Kidney glomerular epithelial cell (primary cell): ENCODE measurements around the gene IQGAP2.
"Not testable (repeated sequence)": the region's sequence is repeated elsewhere in the genome, so short reads cannot be mapped to it uniquely, and the experiment has no call there.

ENCODE experiments used
- DNase-seq: peaks from one replicate; lab custom pipeline; 2025; lab: John Stamatoyannopoulos, UW

Gene IQGAP2

GRCh38 chr5:76402886-76403765, at the start of gene IQGAP2:
Gene IQGAP2, plus strand, starts transcription at chr5:76403285. Its CDS starts 261 bp downstream, at chr5:76403546.
- DNase-seq = no peak

GRCh38 chr5:76356887-76357286, 46.2 kb upstream of the IQGAP2 start:
- no peak for DNase-seq

GRCh38 chr5:76363352-76364225, 39.5 kb upstream of the IQGAP2 start:
- DNase-seq = no peak

- no peak for DNase-seq
These were observed 38.9 kb upstream of the IQGAP2 start for GRCh38 chr5:76364226-76364589.

- no peak for DNase-seq
These were observed 37.5 kb upstream of the IQGAP2 start for GRCh38 chr5:76365561-76365960.

- no peak for DNase-seq
These were observed 36.5 kb upstream of the IQGAP2 start for GRCh38 chr5:76366596-76366995.

- DNase-seq = no peak
These were observed 35.3 kb upstream of the IQGAP2 start for GRCh38 chr5:76367623-76368371.

GRCh38 chr5:76368941-76369340, 34.1 kb upstream of the IQGAP2 start:
- no peak for DNase-seq

- not testable (repeated sequence) for DNase-seq
These were observed 33.4 kb upstream of the IQGAP2 start for GRCh38 chr5:76369668-76370067.

- DNase-seq = no peak
These were observed 31.1 kb upstream of the IQGAP2 start for GRCh38 chr5:76371960-76372322.

GRCh38 chr5:76372323-76373054, 30.6 kb upstream of the IQGAP2 start:
- DNase-seq = peak; percentile 92

- DNase-seq = no peak
These were observed 26.8 kb upstream of the IQGAP2 start for GRCh38 chr5:76376148-76376865.

- DNase-seq = no peak
These were observed 26.2 kb upstream of the IQGAP2 start for GRCh38 chr5:76376866-76377230.

- no peak for DNase-seq
These were observed 24.7 kb upstream of the IQGAP2 start for GRCh38 chr5:76378355-76378754.

GRCh38 chr5:76379316-76379715, 23.8 kb upstream of the IQGAP2 start:
- no peak for DNase-seq

GRCh38 chr5:76379855-76380254, 23.2 kb upstream of the IQGAP2 start:
- DNase-seq = no peak

- DNase-seq = no peak
These were observed 22.6 kb upstream of the IQGAP2 start for GRCh38 chr5:76380346-76381066.

GRCh38 chr5:76383126-76383832, 19.8 kb upstream of the IQGAP2 start:
- no peak for DNase-seq

- no peak for DNase-seq
These were observed 18.9 kb upstream of the IQGAP2 start for GRCh38 chr5:76384189-76384588.

GRCh38 chr5:76384705-76385104, 18.4 kb upstream of the IQGAP2 start:
- DNase-seq = no peak
